Suprapubic skin (tissue), 4 donors: ENCODE data around the gene CACNG3. TPM values are rescaled to one million over a fixed set of nuclear protein-coding genes. Genes with fewer than 3 reads are reported as not detected.

ENCODE experiments used
- DNase-seq, 2 donors: peaks; one replicate each; pipeline ENCODE4 v3.0.0-alpha.2; 2019; ENCODE audit warnings: low spot score in 2 of 2
- H3K27ac ChIP-seq: fragments of 200-600 bp; sonication (generic); one replicate; pipeline ENCODE4 v1.5.1; 2019
- H3K27me3 ChIP-seq: fragments of 200-600 bp; sonication (generic); one replicate; pipeline ENCODE4 v1.5.1; 2019
- H3K36me3 ChIP-seq: fragments of 200-600 bp; sonication (generic); one replicate; pipeline ENCODE4 v1.5.1; 2019
- H3K4me1 ChIP-seq: fragments of 200-600 bp; sonication (generic); one replicate; pipeline ENCODE4 v1.5.1; 2019
- H3K4me3 ChIP-seq: fragments of 200-600 bp; sonication (generic); one replicate; pipeline ENCODE4 v1.5.1; 2019; ENCODE audit warnings: mild to moderate bottlenecking
- H3K9me3 ChIP-seq: fragments of 200-600 bp; sonication (generic); one replicate; pipeline ENCODE4 v1.5.1; 2019
- CTCF ChIP-seq, 2 donors: fragments of 200-600 bp in 1 of 2; fragments of 450-650 bp in 1 of 2; sonication (generic) in 1 of 2; IDR thresholded peaks; one replicate each; pipeline ENCODE4 v1.5.1; 2016 to 2019; ENCODE audit warnings: antibody characterized with exemption in 2 of 2, mild to moderate bottlenecking in 1 of 2, moderate library complexity in 1 of 2
- EP300 ChIP-seq: sonication (generic); formaldehyde crosslinking; IDR thresholded peaks from one replicate; pipeline ENCODE4 v1.6.1; 2017; ENCODE audit warnings: antibody characterized with exemption
- POLR2A ChIP-seq, 2 donors: fragments of 450-650 bp; IDR thresholded peaks; one replicate each; pipeline ENCODE4 v1.6.1; 2017; ENCODE audit warnings: antibody characterized with exemption in 2 of 2, mild to moderate bottlenecking in 2 of 2, moderate library complexity in 2 of 2
- POLR2AphosphoS5 ChIP-seq, 3 donors: sonication (generic); formaldehyde crosslinking; IDR thresholded peaks; one replicate each; pipeline ENCODE4 v1.6.1; 2017; ENCODE audit warnings: antibody characterized with exemption in 3 of 3
- WGBS: methylation state at CpG from one replicate; pipeline ENCODE4 v1.1.5; 2018; 5-methylcytosine and 5-hydroxymethylcytosine counted together
- total RNA-seq, 4 donors: library from RNA; depleted of rRNA; stranded (reverse); fragments of >200 nt; gene quantifications; one replicate each; pipeline ENCODE4 v1.1.0, GENCODE V29; 2016

The CACNG3 gene
- total RNA-seq, 4 donors from 2014 or later = not detected

DNA sequence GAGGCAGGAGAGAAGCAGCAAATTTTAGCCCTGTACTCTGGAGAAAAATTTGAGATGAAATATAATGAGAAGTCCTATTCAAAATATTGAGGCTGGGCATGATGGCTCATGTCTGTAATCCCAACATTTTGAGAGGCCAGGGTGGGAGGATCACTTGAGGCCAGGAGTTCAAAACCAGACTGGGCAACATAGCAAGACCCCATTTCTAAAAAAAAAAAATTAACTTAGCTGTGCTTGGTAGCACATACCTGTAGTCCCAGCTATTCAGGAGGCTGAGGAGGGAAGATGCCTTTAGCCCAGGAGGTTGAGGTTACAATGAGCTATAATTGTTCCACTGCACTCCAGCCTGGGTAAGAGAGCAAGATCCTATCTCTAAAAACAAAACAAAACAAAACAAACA, 103.4 kb downstream of the CACNG3 start:
- Histone ChIP-seq H3K9me3 (no peaks in the 10 kb centered on the region), H3K4me3 (no peak overlapping the region), H3K27me3 (no peaks in the 10 kb centered on the region), H3K36me3 (no peaks in the 10 kb centered on the region), H3K27ac (no peak overlapping the region), H3K4me1 (no peaks in the 10 kb centered on the region)
- TF ChIP-seq POLR2AphosphoS5 (IDR thresholded peaks at IDR 0.05) (no peak), POLR2A (IDR thresholded peaks at IDR 0.05) (no peak), CTCF (IDR thresholded peaks at IDR 0.05) (no peak), EP300 (no peak)
- no peak for DNase-seq

- H3K4me1 ChIP-seq = no peaks in the 10 kb centered on the region
- no peaks in the 10 kb centered on the region for H3K36me3 ChIP-seq
- H3K4me3 ChIP-seq = no peak overlapping the region
- no peaks in the 10 kb centered on the region for H3K9me3 ChIP-seq
- TF ChIP-seq POLR2AphosphoS5 (IDR thresholded peaks at IDR 0.05) (no peak), EP300 (no peak), CTCF (IDR thresholded peaks at IDR 0.05) (no peak), POLR2A (IDR thresholded peaks at IDR 0.05) (no peak)
- no peak for DNase-seq
- H3K27me3 ChIP-seq = no peaks in the 10 kb centered on the region
- H3K27ac ChIP-seq = no peak overlapping the region
- WGBS = 68% methylated on average over 4 of the region's 4 CpGs
Observed at GRCh38 chr16:24360936-24361335, 104.8 kb downstream of the CACNG3 start.

- DNase-seq = no peak
- TF ChIP-seq POLR2A (IDR thresholded peaks at IDR 0.05) (no peak), CTCF (IDR thresholded peaks at IDR 0.05) (no peak), POLR2AphosphoS5 (IDR thresholded peaks at IDR 0.05) (no peak), EP300 (no peak)
- Histone ChIP-seq H3K27me3 (no peaks in the 10 kb centered on the region), H3K36me3 (no peaks in the 10 kb centered on the region), H3K27ac (no peak overlapping the region), H3K4me3 (no peak overlapping the region), H3K4me1 (no peaks in the 10 kb centered on the region), H3K9me3 (no peaks in the 10 kb centered on the region)
- 76% methylated on average over 7 of the region's 7 CpGs for WGBS
Observed at GRCh38 chr16:24364596-24364995, 108.5 kb downstream of the CACNG3 start.

DNA sequence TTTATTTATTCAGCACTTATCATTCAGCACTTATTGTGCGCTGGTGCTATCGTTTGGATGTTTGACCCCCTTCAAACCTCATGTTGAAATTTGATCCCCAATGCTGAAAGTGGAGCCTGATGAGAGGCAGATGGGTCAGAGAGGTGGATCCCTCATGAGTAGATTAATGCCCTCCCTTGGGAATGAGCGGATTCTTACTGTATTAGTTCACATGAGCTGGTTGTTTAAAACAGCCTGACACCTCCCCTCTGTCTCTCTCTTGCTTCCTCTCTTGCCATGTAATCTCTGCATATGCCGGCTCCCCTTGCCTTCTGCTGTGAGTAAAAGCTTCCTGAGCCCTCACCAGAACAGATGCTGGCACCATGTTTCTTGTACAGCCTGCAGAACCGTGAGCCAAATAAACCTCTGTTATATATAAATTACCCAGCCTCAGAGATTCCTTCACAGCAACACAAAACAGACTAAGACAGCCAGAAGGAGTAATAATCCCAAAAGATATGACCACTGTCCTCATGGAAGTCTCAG, 111.1 kb downstream of the CACNG3 start:
- no peaks in the 10 kb centered on the region for H3K4me1 ChIP-seq
- H3K9me3 ChIP-seq = no peaks in the 10 kb centered on the region
- H3K27ac ChIP-seq = no peak overlapping the region
- H3K27me3 ChIP-seq = no peaks in the 10 kb centered on the region
- TF ChIP-seq EP300 (no peak), CTCF (IDR thresholded peaks at IDR 0.05) (no peak), POLR2A (IDR thresholded peaks at IDR 0.05) (no peak), POLR2AphosphoS5 (IDR thresholded peaks at IDR 0.05) (no peak)
- no peak for DNase-seq
- no peaks in the 10 kb centered on the region for H3K36me3 ChIP-seq
- H3K4me3 ChIP-seq = no peak overlapping the region
- WGBS = 65% methylated on average over 5 of the region's 5 CpGs

DNA sequence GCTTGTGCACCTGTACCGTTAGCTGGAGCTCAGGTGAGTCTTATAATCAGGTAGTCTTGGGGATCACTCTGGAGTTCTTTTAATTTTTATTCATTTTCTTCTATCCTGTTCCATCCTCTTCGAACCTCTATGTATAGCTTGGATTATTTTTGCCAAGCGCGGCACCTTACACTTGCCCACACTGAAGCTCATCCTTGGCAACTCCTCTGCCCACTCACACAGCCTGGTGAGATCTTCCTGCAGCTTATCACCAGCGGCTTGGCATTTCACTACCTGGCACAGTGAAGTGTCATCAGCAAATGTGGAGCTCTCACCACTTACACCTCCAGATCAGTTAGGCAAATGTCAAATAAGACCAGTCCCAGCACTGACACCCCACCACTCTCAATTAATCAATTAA, 116.7 kb downstream of the CACNG3 start:
- no peak overlapping the region for H3K4me3 ChIP-seq
- no peak overlapping the region for H3K27ac ChIP-seq
- WGBS = 85% methylated on average over 5 of the region's 5 CpGs
- H3K4me1 ChIP-seq = no peaks in the 10 kb centered on the region
- TF ChIP-seq CTCF (IDR thresholded peaks at IDR 0.05) (no peak), EP300 (no peak), POLR2A (IDR thresholded peaks at IDR 0.05) (no peak), POLR2AphosphoS5 (IDR thresholded peaks at IDR 0.05) (no peak)
- no peaks in the 10 kb centered on the region for H3K9me3 ChIP-seq
- no peak for DNase-seq
- H3K36me3 ChIP-seq = no peaks in the 10 kb centered on the region
- no peaks in the 10 kb centered on the region for H3K27me3 ChIP-seq
